K562 (cell line): ENCODE data around the gene CCDC160. TPM values are rescaled to one million over a fixed set of nuclear protein-coding genes. Genes with fewer than 3 reads are reported as not detected.
A peak's percentile ranks its signal among the peaks of the same experiment; 100 is the strongest.
"Not testable (repeated sequence)": the region's sequence is repeated elsewhere in the genome, so short reads cannot be mapped to it uniquely, and the experiment has no call there.

Experiments used
- ATAC-seq: fragments of 200-7000 bp; cut with Tn5 transposase; 3 replicates; pipeline ENCODE4 v1.9.1; 2020; ENCODE audit warnings: moderate library complexity
- BruUV-seq: library from RNA; stranded (reverse); fragments of 400-500 nt; replicated peaks from 2 replicates; lab custom pipeline; 2021; lab: Mats Ljungman, UMichigan
- CTCF ChIA-PET: fragments of 300-600 bp; formaldehyde crosslinking; extraction: SDS; loops from one replicate; lab custom pipeline; 2021; ENCODE audit warnings: low intra/inter-chr PET ratio; lab: Yijun Ruan, JAX
- POLR2A ChIA-PET: fragments of 300-600, 350-650 bp; sonication (Branson Sonifier 250); formaldehyde crosslinking; extraction: SDS; loops from one replicate; lab custom pipeline; 2021; ENCODE audit warnings: antibody characterized with exemption, inconsistent platforms; lab: Yijun Ruan, JAX
- DNase-seq, 4 experiments: peaks; one replicate each; pipeline versions ENCODE4 v3.0.0 to v3.0.0-alpha.2; 2011 to 2018; ENCODE audit warnings: low spot score in 3 of 4, mixed read lengths in 3 of 4; ENCODE audit errors: extremely low read depth in 1 of 4
- FAIRE-seq: peaks from 2 replicates; lab custom pipeline; 2011; peaks lifted over from hg19 to GRCh38; lab: Jason Lieb, UNC
- H2AFZ ChIP-seq: 2 replicates; pipeline ENCODE4 v1.6.0; 2011; ENCODE audit warnings: low read depth, low read length, control low read depth, inconsistent platforms
- H3K27ac ChIP-seq: fragments of 200-600 bp; 3 replicates; pipeline ENCODE4 v1.8.0; 2011; ENCODE audit warnings: low read depth, mild to moderate bottlenecking, control low read depth, inconsistent platforms, low read length, moderate library complexity, mixed read lengths; ENCODE audit errors: extremely low read depth
- H3K27me3 ChIP-seq, 2 experiments: fragments of 300-600 bp in 1 of 2; 2 replicates in 1 of 2; 3 replicates in 1 of 2; pipeline versions ENCODE4 v1.6.0 to v1.8.0; 2011; ENCODE audit warnings: inconsistent platforms in 2 of 2, low read length in 2 of 2, mild to moderate bottlenecking in 1 of 2, mixed read lengths in 1 of 2, moderate library complexity in 1 of 2; ENCODE audit not compliant: control insufficient read depth in 2 of 2, insufficient read depth in 2 of 2
- H3K36me3 ChIP-seq: fragments of 300-600 bp; 3 replicates; pipeline ENCODE4 v1.8.0; 2011; ENCODE audit warnings: mild to moderate bottlenecking, low read length, inconsistent platforms; ENCODE audit not compliant: control insufficient read depth, insufficient read depth
- H3K4me1 ChIP-seq, 2 experiments: fragments of 200-600 bp in 1 of 2; replicated peaks in 1 of 2; 2 replicates in 1 of 2; 3 replicates in 1 of 2; pipeline versions ENCODE4 v1.5.1 to v1.8.0; 2011; ENCODE audit warnings: inconsistent platforms in 2 of 2, low read length in 2 of 2, mild to moderate bottlenecking in 1 of 2, mixed read lengths in 1 of 2, moderate library complexity in 1 of 2; ENCODE audit not compliant: control insufficient read depth in 2 of 2, insufficient read depth in 2 of 2
- H3K4me2 ChIP-seq: 2 replicates; pipeline ENCODE4 v1.6.1; 2011; ENCODE audit warnings: low read length, control low read depth, inconsistent platforms, mixed read lengths; ENCODE audit not compliant: insufficient read depth
- H3K4me3 ChIP-seq: fragments of 200-600 bp; sonication (generic), shearing (Covaris generic); 2 replicates; pipeline ENCODE4 v1.5.1; 2016; ENCODE audit warnings: control low read depth, inconsistent platforms
- H3K79me2 ChIP-seq: fragments of 200-600 bp; 3 replicates; pipeline ENCODE4 v1.8.0; 2011; ENCODE audit warnings: low read length, inconsistent platforms; ENCODE audit not compliant: control insufficient read depth, insufficient read depth
- H3K9ac ChIP-seq, 2 experiments: 2 replicates each; pipeline versions ENCODE4 v1.6.0 to v1.6.1; 2011; ENCODE audit warnings: low read depth in 2 of 2, low read length in 2 of 2, control low read depth in 1 of 2, inconsistent platforms in 1 of 2, mild to moderate bottlenecking in 1 of 2, mixed read lengths in 1 of 2; ENCODE audit not compliant: insufficient read depth in 1 of 2
- H3K9me1 ChIP-seq: one replicate; pipeline ENCODE4 v1.6.0; 2011; ENCODE audit warnings: inconsistent platforms, mild to moderate bottlenecking, low read length, moderate library complexity; ENCODE audit not compliant: control insufficient read depth, insufficient read depth
- H3K9me3 ChIP-seq: replicated peaks from 2 replicates; pipeline ENCODE4 v1.5.1; 2011; ENCODE audit warnings: low read depth, low read length, inconsistent platforms; ENCODE audit not compliant: control insufficient read depth, insufficient read depth
- H4K20me1 ChIP-seq: replicated peaks from 2 replicates; pipeline ENCODE4 v1.6.1; 2011; ENCODE audit warnings: low read length, inconsistent platforms, mixed read lengths; ENCODE audit not compliant: control insufficient read depth, insufficient read depth
- ARID1B ChIP-seq: fragments of 450-650 bp; IDR thresholded peaks from 2 replicates; pipeline ENCODE4 v1.6.1; 2016; ENCODE audit warnings: antibody characterized with exemption, mild to moderate bottlenecking, inconsistent platforms
- CBFA2T2 ChIP-seq: fragments of 450-650 bp; conservative IDR thresholded peaks from 2 replicates; pipeline ENCODE4 v1.6.1; 2017; ENCODE audit warnings: mild to moderate bottlenecking
- CCNT2 ChIP-seq: IDR thresholded peaks from 2 replicates; pipeline ENCODE4 v1.6.1; 2011; ENCODE audit warnings: borderline replicate concordance, low read depth, mild to moderate bottlenecking, moderate library complexity, mixed read lengths, low read length; ENCODE audit not compliant: insufficient read length; ENCODE audit errors: extremely low read depth
- EP300 ChIP-seq: IDR thresholded peaks from 2 replicates; pipeline ENCODE4 v1.6.1; 2012; ENCODE audit warnings: low read length, improper control_type of control experiment
- FOSL1 ChIP-seq: fragments of 200-800 bp; sonication (Bioruptor generic); conservative IDR thresholded peaks from 2 replicates; pipeline ENCODE4 v1.6.1; 2016; ENCODE audit warnings: missing genetic modification characterization, missing compliant biosample characterization
- FOXM1 ChIP-seq, 2 experiments: fragments of 450-650 bp in 1 of 2; sonication (generic) in 1 of 2; formaldehyde crosslinking in 1 of 2; IDR thresholded peaks; 2 replicates each; pipeline versions ENCODE4 v1.6.1 to v1.9.0; 2017 to 2022; ENCODE audit warnings: low read depth in 2 of 2, mild to moderate bottlenecking in 2 of 2, missing genetic modification reagents in 1 of 2, moderate library complexity in 1 of 2
- GTF2F1 ChIP-seq: IDR thresholded peaks from 2 replicates; pipeline ENCODE4 v1.6.1; 2011; ENCODE audit warnings: low read depth, low read length, improper control_type of control experiment
- HMG20B ChIP-seq: fragments of 250-450 bp; sonication (Bioruptor Pico); IDR thresholded peaks from 2 replicates; pipeline ENCODE4 v1.5.0; 2021; ENCODE audit warnings: mild to moderate bottlenecking
- HMGN3 ChIP-seq: IDR thresholded peaks from 2 replicates; pipeline ENCODE4 v1.6.1; 2011; ENCODE audit warnings: borderline replicate concordance, low read depth, mild to moderate bottlenecking, mixed read lengths, low read length; ENCODE audit not compliant: insufficient read length; ENCODE audit errors: extremely low read depth
- KLF1 ChIP-seq: fragments of 450-650 bp; IDR thresholded peaks from 2 replicates; pipeline ENCODE4 v1.6.1; 2016; ENCODE audit warnings: missing genetic modification characterization, missing compliant biosample characterization
- MEIS2 ChIP-seq: fragments of 450-650 bp; IDR thresholded peaks from 2 replicates; pipeline ENCODE4 v1.6.1; 2014; ENCODE audit warnings: mild to moderate bottlenecking; ENCODE audit not compliant: partially characterized antibody
- NCOR1 ChIP-seq: fragments of 450-650 bp; IDR thresholded peaks from 2 replicates; pipeline ENCODE4 v1.6.1; 2016; ENCODE audit warnings: mild to moderate bottlenecking, moderate library complexity
- PHF21A ChIP-seq: fragments of 450-650 bp; IDR thresholded peaks from 2 replicates; pipeline ENCODE4 v1.6.1; 2017; ENCODE audit warnings: low read depth, borderline replicate concordance
- PML ChIP-seq: IDR thresholded peaks from 2 replicates; pipeline ENCODE4 v1.6.1; 2012; ENCODE audit warnings: low read length, inconsistent platforms
- RCOR1 ChIP-seq, 2 experiments: IDR thresholded peaks; 2 replicates each; pipeline ENCODE4 v1.6.1; 2012; ENCODE audit warnings: low read depth in 2 of 2, low read length in 2 of 2, borderline replicate concordance in 1 of 2, improper control_type of control experiment in 1 of 2
- SMARCA4 ChIP-seq: fragments of 450-650 bp; IDR thresholded peaks from 2 replicates; pipeline ENCODE4 v1.6.1; 2016
- SRSF7 ChIP-seq: fragments of 200-400 bp; formaldehyde crosslinking; optimal IDR thresholded peaks from 2 replicates; pipeline ENCODE3; 2017; ENCODE audit warnings: mild to moderate bottlenecking, low read depth, low read length
- TCF3 ChIP-seq: sonication (generic); formaldehyde crosslinking; IDR thresholded peaks from 2 replicates; pipeline ENCODE4 v1.4.0; 2020; ENCODE audit warnings: mild to moderate bottlenecking, missing genetic modification reagents
- TEAD1 ChIP-seq, 2 experiments: fragments of 450-650 bp in 1 of 2; sonication (generic) in 1 of 2; formaldehyde crosslinking; IDR thresholded peaks; 2 replicates each; pipeline versions ENCODE4 v1.4.0 to v1.8.0; 2020 to 2022; ENCODE audit warnings: mild to moderate bottlenecking in 2 of 2, missing genetic modification reagents in 1 of 2
- TRIM24 ChIP-seq, 2 experiments: fragments of 450-650 bp; IDR thresholded peaks; 2 replicates each; pipeline ENCODE4 v1.6.1; 2016
- ZBTB9 ChIP-seq: fragments of 450-650 bp; formaldehyde crosslinking; IDR thresholded peaks from 2 replicates; pipeline ENCODE4 v1.4.0; 2020; ENCODE audit warnings: mild to moderate bottlenecking, moderate library complexity
- ZNF133 ChIP-seq: fragments of 250-450 bp; sonication (Bioruptor Pico); IDR thresholded peaks from 2 replicates; pipeline ENCODE4 v1.4.0; 2020; ENCODE audit warnings: mild to moderate bottlenecking
- ZNF212 ChIP-seq: fragments of 450-650 bp; formaldehyde crosslinking; IDR thresholded peaks from 2 replicates; pipeline ENCODE4 v1.4.0; 2020; ENCODE audit warnings: mild to moderate bottlenecking
- ZNF766 ChIP-seq: fragments of 200-800 bp; sonication (Bioruptor generic); conservative IDR thresholded peaks from 2 replicates; pipeline ENCODE4 v1.6.1; 2016; ENCODE audit warnings: missing genetic modification characterization, missing compliant biosample characterization
- WGBS: fragments of 100-300 bp; shearing (Covaris generic); methylation state at CpG from one replicate; pipeline ENCODE4 v1.1.6; 2016; ENCODE audit warnings: low coverage, mixed read lengths; ENCODE audit not compliant: insufficient coverage; ENCODE audit errors: missing lambda C conversion rate; 5-methylcytosine and 5-hydroxymethylcytosine counted together
- in situ Hi-C: fragments of 300-500 bp; cut with MboI; formaldehyde crosslinking; loops from 4 replicates; pipeline ENCODE4 v1.15.0; 2018; ENCODE audit warnings: inconsistent platforms, mixed read lengths
- intact Hi-C: fragments of 100-400 bp; cut with micrococcal nuclease; formaldehyde crosslinking; loops from 2 replicates; pipeline ENCODE4 v1.14.2; 2022
- polyA plus RNA-seq, 8 experiments: library from polyadenylated mRNA; depleted of rRNA in 4 of 8; stranded (reverse) in 5 of 8; unstranded in 3 of 8; fragments of >200 nt; fragmentation: Nextera tagmentation in 2 of 8; fragmentation: Illumina TruSeq in 1 of 8; extraction: Ambion mirVana in 2 of 8; extraction: Trizol in 1 of 8; gene quantifications; 2 replicates each; pipeline versions ENCODE4 v1.2.1 to v1.2.3, GENCODE V29; 2011 to 2014; ENCODE audit warnings: inconsistent platforms in 1 of 8, missing spikeins in 1 of 8
- total RNA-seq, 7 experiments: library from RNA; depleted of rRNA in 6 of 7; stranded (reverse); fragments of >200 nt in 6 of 7; fragmentation: Illumina TruSeq in 2 of 7; extraction: Trizol in 2 of 7; gene quantifications; 2 replicates each; pipeline versions ENCODE4 v1.2.1 to v1.2.3, GENCODE V29; 2011 to 2021; ENCODE audit warnings: low replicate concordance in 1 of 7

CCDC160 gene
- total and polyA plus RNA-seq, 9 of the 15 experiments (the other 6 are each of a cell fraction or from before 2014, with no cell fraction given) = not detected

- TF ChIP-seq ZNF133 (CRISPR knock-in tag) (no peak), PHF21A (no peak), KLF1 (tag) (no peak), TRIM24 (IDR thresholded peaks at IDR 0.05) (0 out of 4 replicates have a peak, but pooled peaks of 1 of the 2 experiments have one; percentile 14), TEAD1 (CRISPR knock-in tag; IDR thresholded peaks at IDR 0.05) (peak in 1 of 2 experiments; percentile 32; a peak in 1 of 4 replicates), FOXM1 (IDR thresholded peaks at IDR 0.05; ENCODE audit: low read depth) (peak; percentile 64; the same call in 1 of the 2 replicates), FOXM1 (CRISPR knock-in tag; IDR thresholded peaks at IDR 0.05; ENCODE audit: low read depth) (no peak), PML (peak; percentile 70; the same call in 1 of the 2 replicates), ZBTB9 (CRISPR knock-in tag) (peak; percentile 70; the same call in 1 of the 2 replicates), ARID1B (peak; percentile 73), CCNT2 (peak; percentile 53), CBFA2T2 (peak; percentile 64), GTF2F1 (no peak), SRSF7 (no peak), HMGN3 (peak; percentile 32), TCF3 (peak; percentile 37; the same call in 1 of the 2 replicates), ZNF212 (no peak), EP300 (peak; percentile 50; the same call in 1 of the 2 replicates), HMG20B (no peak), NCOR1 (peak; percentile 65), SMARCA4 (peak; percentile 22; the same call in 1 of the 2 replicates), ZNF766 (peak; percentile 62; the same call in 1 of the 2 replicates), MEIS2 (peak; percentile 3), FOSL1 (peak; percentile 33; the same call in 1 of the 2 replicates), RCOR1 (IDR thresholded peaks at IDR 0.05; ENCODE audit: borderline replicate concordance in 1 of 2, low read depth in 2 of 2, low read length in 2 of 2) (peak in 1 of 2 experiments; percentile 24; a peak in 1 of 4 replicates)
Measured at GRCh38 chrX:134258202-134258601, 21.2 kb downstream of the CCDC160 start (continued).

GRCh38 chrX:134285934-134286333 is 49.0 kb downstream of the CCDC160 start:
- 7% methylated on average over 10 of the region's 28 CpGs for WGBS
- H3K4me1 ChIP-seq, intact Hi-C loops, in situ Hi-C loops, H2AFZ ChIP-seq, H3K79me2 ChIP-seq, BruUV-seq, FAIRE-seq, H3K4me2 ChIP-seq, ATAC-seq, H3K9ac ChIP-seq, H3K36me3 ChIP-seq, H3K4me3 ChIP-seq, H4K20me1 ChIP-seq, H3K27me3 ChIP-seq, H3K9me1 ChIP-seq, CTCF ChIA-PET, POLR2A ChIA-PET, DNase-seq, H3K9me3 ChIP-seq, H3K27ac ChIP-seq: not testable (repeated sequence)
